GM18505 (cell line): ENCODE measurements around the gene PAPPA.

Source experiments
- ATAC-seq: cut with Tn5 transposase; IDR thresholded peaks from one replicate; pipeline ENCODE4 v1.9.1; 2021; ENCODE audit not compliant: unreplicated experiment
- POLR2A ChIP-seq: IDR thresholded peaks from 4 replicates; pipeline ENCODE4 v1.6.1; 2011; ENCODE audit warnings: borderline replicate concordance; ENCODE audit not compliant: insufficient read depth, insufficient read length; ENCODE audit errors: extremely low read depth

Gene PAPPA

DNA sequence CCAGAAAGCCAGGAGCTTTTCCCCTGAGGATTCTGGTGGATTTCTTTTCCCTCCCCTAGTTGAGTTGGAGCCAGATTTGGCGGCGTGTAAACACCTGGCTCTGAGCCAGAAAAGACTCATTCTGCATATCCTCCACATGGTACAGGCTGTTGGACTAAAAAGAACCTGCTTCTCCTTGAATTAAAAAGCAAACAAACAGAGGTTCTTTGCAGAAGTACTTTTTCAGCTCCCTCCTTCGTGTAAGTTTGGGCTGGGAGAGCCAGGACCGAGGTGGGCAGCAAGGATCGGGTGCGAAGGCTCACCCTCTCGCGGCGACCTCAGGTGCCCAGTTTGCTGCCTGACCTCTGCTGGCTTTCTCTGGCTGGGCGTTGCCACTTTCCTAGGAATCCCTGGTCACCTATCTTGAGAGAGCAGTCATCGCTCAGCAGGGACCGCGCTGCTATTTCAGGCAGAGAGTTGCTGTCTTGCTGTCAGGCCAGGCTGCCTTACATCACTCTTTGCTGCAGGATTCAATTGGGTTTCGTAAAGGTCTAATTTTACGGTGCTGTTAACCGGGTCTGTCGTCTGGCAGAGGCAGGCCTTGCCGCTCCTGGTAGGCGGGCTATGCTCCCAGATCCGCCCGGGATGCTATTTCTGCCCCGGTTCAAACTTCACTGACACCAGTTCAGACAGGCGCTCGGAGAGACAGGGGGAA, 3.2 kb downstream of the PAPPA start:
- TF ChIP-seq POLR2A = no peak
- ATAC-seq = no peak

DNA sequence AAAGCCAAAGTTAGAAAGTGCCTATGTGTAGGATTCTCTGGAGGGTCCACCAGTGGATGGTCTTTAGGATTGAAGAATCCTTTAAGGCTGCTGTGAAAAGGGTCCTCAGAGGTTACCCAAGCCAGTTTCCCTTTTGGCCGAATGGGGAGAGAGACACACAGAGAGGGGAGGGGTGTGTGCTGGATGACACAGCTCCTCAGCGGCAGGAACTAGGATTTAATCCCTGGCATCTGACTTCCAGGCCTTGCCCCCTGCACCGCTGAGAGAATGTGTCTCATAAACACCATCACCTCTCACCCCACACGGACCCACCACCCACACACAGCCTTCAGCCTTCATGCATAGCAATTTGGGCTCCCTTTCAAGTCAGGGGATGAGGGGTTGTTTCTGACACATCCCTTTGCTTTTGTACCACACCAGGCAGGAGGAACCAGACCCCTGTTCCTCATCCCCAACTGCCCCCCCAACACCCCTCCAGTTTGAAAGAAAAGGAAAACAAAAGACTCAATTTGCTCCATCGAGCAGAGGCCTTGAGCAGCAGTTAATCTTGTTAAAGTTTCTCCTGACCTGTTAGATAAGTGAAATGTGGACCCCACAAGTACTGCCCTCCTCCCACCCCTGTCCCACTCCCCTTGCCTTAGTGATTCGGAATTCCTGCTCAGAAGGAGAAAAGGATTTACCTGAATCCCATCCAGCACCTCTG, 4.0 kb downstream of the PAPPA start:
- no peak for TF ChIP-seq POLR2A
- no peak for ATAC-seq

DNA sequence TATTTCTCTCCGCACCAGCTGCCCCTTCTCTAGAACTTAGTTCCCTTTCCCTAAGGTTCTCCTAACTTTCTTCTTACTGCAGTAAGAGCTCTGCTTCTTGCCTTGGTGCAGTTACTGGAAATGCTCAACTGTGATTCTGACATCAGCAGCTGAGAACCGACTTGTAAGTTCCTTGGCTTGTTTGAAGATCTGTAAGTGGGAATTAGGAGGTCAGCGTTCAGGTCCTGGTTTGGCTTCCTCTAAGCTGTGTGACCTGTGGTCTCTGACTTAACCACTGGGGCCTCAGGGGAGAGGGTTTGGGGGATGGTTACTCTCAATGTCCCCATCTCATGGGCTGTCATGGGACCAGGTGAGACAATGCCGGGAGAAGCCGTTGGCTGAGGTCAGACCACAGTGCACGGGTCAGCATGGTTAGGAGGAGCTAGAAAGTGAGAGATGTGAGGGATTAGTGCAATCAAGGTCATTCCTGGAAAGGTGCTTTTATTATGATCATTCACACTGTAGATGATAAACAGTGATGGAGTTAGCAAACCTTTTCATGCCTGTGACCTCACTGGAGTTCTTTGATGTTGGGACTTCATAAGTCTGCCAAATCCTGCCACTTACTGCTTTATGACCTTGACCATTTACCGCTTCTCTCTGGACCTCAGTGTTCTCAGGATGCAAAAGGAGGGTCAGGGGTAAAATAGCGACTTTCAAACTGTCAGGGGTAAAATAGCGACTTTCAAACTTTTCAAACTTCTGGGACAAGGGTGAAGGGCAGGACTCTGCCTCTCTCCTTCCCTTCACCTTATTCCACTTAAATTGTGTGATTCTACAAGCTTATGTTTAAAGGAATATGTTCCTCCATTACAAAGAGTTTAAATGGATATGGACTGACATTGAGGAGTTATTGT, 7.3 kb downstream of the PAPPA start:
- no peak for TF ChIP-seq POLR2A
- ATAC-seq = no peak

DNA sequence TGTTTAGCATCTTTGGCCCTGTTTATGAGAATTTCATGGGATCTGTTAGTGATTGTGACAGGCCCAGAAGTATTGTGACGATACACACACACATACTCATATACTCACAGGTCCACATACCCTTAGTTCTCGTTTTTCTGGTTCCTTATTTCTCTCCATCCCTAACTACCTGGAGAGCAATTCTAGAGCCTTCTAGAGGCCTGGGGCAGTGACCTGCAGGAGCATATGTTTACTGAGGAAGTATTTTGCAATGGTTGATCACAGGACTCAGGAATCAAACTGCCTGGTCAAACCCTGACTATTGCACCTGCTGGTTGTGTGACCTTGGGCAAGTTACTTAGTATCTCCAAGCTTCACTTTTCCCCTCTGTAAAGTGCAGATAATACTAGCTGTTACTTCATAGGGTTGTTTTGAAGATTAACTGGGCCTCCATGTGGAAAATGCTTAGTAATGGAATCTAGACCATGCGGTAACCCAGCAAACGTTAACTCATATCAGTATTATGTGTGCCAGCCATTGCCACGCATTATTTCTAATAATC, 8.7 kb downstream of the PAPPA start:
- no peak for ATAC-seq
- TF ChIP-seq POLR2A = no peak

DNA sequence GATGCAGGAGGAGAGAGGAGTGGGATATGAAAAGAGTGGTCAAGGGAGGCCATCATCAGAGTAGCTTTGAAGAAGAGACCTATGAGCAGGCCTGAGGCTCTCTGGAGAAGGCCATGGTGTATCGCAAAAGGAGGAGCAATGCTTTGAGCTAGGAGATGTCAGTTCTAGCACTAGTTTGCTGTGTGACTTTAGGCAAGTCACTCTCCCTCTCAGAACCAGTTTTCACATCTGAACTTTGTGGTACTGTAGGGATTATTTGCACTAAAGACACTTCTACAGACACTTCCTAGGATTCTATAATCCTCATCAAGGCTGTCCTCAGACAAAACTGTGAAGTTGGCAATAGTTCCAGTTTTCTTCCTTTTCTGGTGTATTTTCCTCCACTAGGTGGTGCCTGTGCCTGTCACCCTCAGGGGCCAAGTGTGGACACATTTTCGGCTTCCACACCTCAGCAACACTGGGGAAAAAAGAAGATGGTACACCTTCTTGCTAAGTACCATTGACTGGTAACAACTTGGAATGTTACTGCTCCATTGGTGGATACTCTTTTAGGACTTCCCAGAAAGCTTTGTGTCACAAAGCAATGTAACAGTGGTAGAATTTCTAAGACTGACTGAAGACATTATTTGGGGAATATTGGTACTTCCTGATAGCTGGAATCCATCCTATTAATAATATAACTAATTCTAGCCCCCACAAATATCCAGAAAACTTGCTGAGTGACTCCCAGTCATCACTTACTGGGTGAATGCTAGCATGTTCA, 9.9 kb downstream of the PAPPA start:
- no peak for TF ChIP-seq POLR2A
- ATAC-seq = no peak

DNA sequence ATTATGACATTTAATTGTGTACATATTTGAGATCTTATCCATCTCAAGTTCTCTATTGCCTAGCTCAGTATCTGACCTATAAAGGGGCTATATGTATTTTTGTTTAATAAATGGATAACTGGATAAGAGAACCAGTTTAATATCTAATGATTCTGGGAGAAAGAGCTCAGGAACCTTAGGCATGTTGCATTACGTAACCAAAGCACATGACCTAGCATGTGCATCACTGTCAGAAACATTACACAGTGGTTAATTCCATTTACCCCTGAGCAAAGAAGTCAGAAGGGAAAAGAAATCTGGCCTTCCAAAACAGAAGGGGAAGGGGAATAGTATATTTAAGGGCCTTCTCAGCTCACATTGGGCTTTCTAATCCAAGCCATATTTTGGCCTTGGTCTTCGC, 12.3 kb downstream of the PAPPA start:
- ATAC-seq = no peak
- no peak for TF ChIP-seq POLR2A

DNA sequence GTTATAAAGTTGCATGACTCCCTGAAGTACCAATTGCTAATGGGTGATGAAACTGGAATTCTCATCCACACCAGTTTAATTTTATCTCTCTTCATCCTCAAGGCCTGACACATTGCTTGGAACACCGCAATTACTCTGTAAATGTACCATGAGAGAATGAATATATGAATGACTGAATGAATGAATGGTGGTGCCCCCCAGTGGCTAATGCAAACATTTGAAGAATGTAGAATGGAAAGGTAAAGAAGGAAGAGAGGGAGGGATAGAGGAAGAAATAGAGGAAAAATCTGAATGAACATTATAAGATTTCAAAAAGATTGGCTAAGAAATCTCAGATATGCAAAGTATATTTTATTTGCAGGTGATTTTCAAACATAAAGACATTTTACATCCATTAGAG, 13.1 kb downstream of the PAPPA start:
- ATAC-seq = no peak
- no peak for TF ChIP-seq POLR2A

DNA sequence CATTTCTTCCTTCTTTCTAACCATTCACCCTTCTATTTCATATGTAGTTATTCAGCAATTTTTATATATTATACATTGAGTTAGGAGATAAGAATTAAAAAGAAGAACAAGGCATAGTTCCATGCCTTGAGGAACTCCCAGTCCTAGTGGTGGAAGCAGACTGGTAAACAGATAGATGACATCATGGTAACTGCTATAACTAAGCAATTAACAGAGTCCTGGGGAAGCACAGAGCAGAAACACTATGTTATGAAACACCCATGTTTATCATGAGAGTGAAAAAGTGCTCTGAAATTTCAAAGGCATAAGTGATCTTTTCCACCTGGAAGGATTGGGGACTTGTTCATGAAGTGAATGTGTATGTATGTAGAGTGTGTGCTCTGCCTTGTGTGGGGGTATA, 14.6 kb downstream of the PAPPA start:
- ATAC-seq = no peak
- TF ChIP-seq POLR2A = no peak

DNA sequence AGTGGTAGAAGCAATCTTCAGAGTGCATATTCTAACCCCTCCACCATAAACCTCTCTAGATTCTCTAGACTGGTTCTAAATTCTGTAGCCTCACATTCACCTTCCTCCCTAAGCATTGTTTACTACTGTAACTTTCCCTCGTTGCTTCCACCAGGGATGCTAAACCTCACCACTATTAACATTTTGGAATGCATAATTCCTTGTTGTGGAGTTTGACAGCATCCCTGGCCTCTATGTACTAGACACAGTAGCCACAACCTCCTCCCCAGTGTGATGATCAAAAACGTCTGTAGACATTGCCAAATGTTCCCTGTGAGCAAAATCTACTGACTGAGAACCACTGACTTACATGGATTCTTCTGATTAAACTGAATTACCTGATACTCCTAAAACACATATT, 18.6 kb downstream of the PAPPA start:
- TF ChIP-seq POLR2A = no peak
- ATAC-seq = no peak

DNA sequence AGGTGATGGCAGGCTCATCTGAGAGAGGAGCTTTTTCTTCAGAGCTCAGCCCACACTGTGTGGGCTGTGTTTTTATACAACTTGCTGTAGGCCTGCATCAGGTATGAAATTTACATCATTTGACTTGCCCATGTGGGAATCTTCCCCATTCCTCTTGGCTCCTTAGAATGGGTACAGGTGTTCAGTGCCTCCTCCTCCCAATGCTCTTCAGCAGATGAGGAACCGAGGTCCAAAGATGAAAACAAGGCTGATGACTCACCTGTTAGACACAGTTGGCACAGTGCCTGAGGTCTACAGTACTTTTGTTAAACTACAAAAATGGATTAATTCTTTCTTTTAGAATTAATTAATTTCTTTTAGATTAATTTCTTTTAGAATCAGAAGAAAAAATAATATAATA, 20.8 kb downstream of the PAPPA start:
- ATAC-seq = no peak
- TF ChIP-seq POLR2A = no peak

DNA sequence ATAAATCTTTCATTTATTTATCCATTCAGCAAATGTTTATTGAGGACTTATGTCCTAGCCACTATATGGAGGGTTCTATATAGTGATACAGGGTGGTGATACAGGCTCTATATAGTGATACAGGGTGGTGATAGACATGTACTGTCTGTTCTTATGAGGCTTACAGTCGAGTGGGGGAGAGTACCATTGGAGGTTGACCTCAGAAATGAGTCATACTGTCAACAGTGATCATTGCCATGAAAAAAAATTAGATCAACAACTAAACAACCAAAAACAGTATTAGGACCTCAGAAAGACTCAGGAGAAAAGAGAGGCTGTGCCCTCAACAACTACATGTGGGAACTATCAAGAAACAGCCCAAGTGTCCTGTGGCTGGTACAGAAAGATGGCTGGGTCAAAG, 22.0 kb downstream of the PAPPA start:
- no peak for TF ChIP-seq POLR2A
- ATAC-seq = no peak

DNA sequence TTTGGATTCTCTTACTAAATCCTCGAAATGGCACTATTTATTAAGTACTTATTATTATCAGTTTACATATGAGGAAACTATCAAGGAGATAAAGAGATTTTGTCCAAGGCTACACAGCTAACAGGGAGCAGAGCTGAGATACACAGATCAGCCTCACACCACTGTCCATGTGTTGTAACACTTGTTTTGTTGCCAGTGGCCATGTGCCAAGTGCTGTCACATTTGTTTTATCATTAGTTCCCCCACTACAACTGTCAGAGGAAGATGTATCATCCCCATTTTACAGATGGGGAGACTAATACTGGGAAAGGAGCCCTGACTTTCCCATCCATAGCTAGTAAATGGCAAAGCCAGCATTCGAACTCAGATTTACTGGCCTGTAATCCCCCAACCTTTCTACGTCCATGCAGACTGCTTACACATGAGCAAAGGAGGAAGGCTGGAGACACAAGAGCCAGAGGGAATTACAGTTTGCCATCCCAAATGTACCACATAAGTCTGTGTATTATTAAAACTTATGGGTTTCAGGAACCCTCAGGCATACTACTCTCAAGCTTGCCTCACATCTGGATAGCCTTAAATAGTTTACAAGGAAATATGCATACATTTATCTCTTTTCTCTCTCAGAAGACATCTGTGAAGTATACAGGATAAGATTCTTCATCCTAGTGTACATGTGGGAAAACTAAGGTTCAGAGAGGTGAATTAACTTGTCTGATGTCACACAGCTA, 25.1 kb downstream of the PAPPA start:
- no peak for TF ChIP-seq POLR2A

DNA sequence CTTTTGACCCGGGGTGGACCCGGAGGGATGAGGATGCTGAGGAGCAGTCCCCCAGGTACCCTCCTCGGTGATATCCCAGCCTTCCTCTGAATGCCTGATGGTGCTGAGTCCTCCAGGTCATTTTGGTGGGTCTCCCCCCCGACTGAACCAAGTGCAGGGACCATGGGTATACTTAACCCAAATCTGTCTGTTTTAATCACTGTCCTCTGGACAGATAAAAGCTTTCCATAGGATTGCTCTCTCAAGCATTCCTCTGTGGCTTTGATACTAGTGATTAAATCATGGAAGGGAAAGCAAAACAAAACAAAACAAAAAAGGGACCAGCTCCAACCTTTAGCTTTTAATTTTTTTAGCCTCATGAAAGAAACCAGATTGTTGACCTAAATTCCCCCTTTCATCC, 26.0 kb downstream of the PAPPA start:
- no peak for ATAC-seq

More for the DNA sequence above, 25.1 kb downstream of the PAPPA start:
- no peak for ATAC-seq

More for the DNA sequence above, 26.0 kb downstream of the PAPPA start:
- TF ChIP-seq POLR2A = no peak
